OCI-LY7 (cell line): ENCODE data around the gene PILRA. TPM values are rescaled to one million over a fixed set of nuclear protein-coding genes. Genes with fewer than 3 reads are reported as not detected.
"Not testable (repeated sequence)": the region's sequence is repeated elsewhere in the genome, so short reads cannot be mapped to it uniquely, and the experiment has no call there.

ENCODE experiments used
- BruUV-seq: library from RNA; stranded (reverse); fragments of 400-500 nt; replicated peaks from 2 replicates; lab custom pipeline; 2021; lab: Mats Ljungman, UMichigan
- CTCF ChIA-PET: fragments of 300-600 bp; sonication (Branson Sonifier 250); formaldehyde crosslinking; loops from one replicate; lab custom pipeline; 2022; ENCODE audit warnings: antibody characterized with exemption; ENCODE audit not compliant: unreplicated experiment; lab: Charles Lee
- POLR2A ChIA-PET: fragments of 300-600 bp; sonication (Branson Sonifier 250); formaldehyde crosslinking; loops from one replicate; lab custom pipeline; 2022; ENCODE audit warnings: antibody characterized with exemption; lab: Charles Lee
- DNase-seq: peaks from one replicate; pipeline ENCODE4 v3.0.0-alpha.2; 2015; ENCODE audit warnings: low spot score
- H2AFZ ChIP-seq: fragments of 200-600 bp; sonication (generic), shearing (Covaris generic); 2 replicates; pipeline ENCODE4 v1.6.1; 2014; ENCODE audit warnings: mild to moderate bottlenecking, antibody characterized with exemption, low read length, moderate library complexity
- H3K27ac ChIP-seq: fragments of 200-600 bp; sonication (generic); 2 replicates; pipeline ENCODE4 v1.5.1; 2014; ENCODE audit warnings: mixed run types, low read depth, mild to moderate bottlenecking, moderate library complexity, low read length, inconsistent platforms; ENCODE audit not compliant: poor library complexity, severe bottlenecking
- H3K36me3 ChIP-seq: fragments of 200-600 bp; sonication (generic); 2 replicates; pipeline ENCODE4 v1.6.1; 2014; ENCODE audit warnings: mild to moderate bottlenecking, antibody characterized with exemption, low read length, moderate library complexity, mixed read lengths; ENCODE audit not compliant: insufficient read depth
- H3K4me1 ChIP-seq: fragments of 200-600 bp; sonication (generic); 2 replicates; pipeline ENCODE4 v1.5.1; 2014; ENCODE audit warnings: mild to moderate bottlenecking, low read length; ENCODE audit not compliant: insufficient read depth, poor library complexity, severe bottlenecking
- H3K4me2 ChIP-seq: fragments of 200-600 bp; sonication (generic); 2 replicates; pipeline ENCODE4 v1.6.1; 2014; ENCODE audit warnings: mild to moderate bottlenecking, low read length
- H3K4me3 ChIP-seq: fragments of 200-600 bp; sonication (generic); 2 replicates; pipeline ENCODE4 v1.5.1; 2014; ENCODE audit warnings: mild to moderate bottlenecking, low read depth, low read length; ENCODE audit not compliant: poor library complexity, severe bottlenecking
- H3K79me2 ChIP-seq: fragments of 200-600 bp; sonication (generic); 2 replicates; pipeline ENCODE4 v1.6.1; 2016; ENCODE audit warnings: low read depth, mild to moderate bottlenecking, low read length, moderate library complexity, mixed read lengths; ENCODE audit not compliant: insufficient read depth
- H3K9me2 ChIP-seq: fragments of 200-600 bp; sonication (generic); 2 replicates; pipeline ENCODE4 v1.6.1; 2016; ENCODE audit warnings: mild to moderate bottlenecking, low read length, mixed read lengths; ENCODE audit not compliant: insufficient read depth
- H3K9me3 ChIP-seq: fragments of 200-600 bp; sonication (generic); 2 replicates; pipeline ENCODE4 v1.6.1; 2014; ENCODE audit warnings: mild to moderate bottlenecking, mixed run types, low read length, mixed read lengths
- H4K20me1 ChIP-seq: fragments of 200-600 bp; sonication (generic); 2 replicates; pipeline ENCODE4 v1.6.1; 2014; ENCODE audit warnings: mild to moderate bottlenecking, antibody characterized with exemption, low read length, moderate library complexity, mixed read lengths; ENCODE audit not compliant: insufficient read depth
- CTCF ChIP-seq: fragments of 200-600 bp; sonication (generic); conservative IDR thresholded peaks from 2 replicates; pipeline ENCODE4 v1.5.1; 2014; ENCODE audit warnings: mild to moderate bottlenecking, antibody characterized with exemption, low read length, moderate library complexity, mixed read lengths
- EZH2phosphoT487 ChIP-seq: fragments of 200-600 bp; sonication (generic); IDR thresholded peaks from 2 replicates; pipeline ENCODE4 v1.6.1; 2018; ENCODE audit warnings: low read depth, borderline replicate concordance, mild to moderate bottlenecking, mixed run types, antibody characterized with exemption, low read length, moderate library complexity, mixed read lengths
- intact Hi-C: fragments of 100-400 bp; cut with micrococcal nuclease; formaldehyde crosslinking; loops from one replicate; pipeline ENCODE4 v1.10.0; 2022; ENCODE audit not compliant: unreplicated experiment
- total RNA-seq, 2 experiments: library from RNA; depleted of rRNA in 1 of 2; stranded (reverse); fragments of >200 nt in 1 of 2; shearing (Covaris generic) in 1 of 2; gene quantifications; 2 replicates each; pipeline ENCODE4 v1.2.3, GENCODE V29; 2014 to 2022

Gene PILRA
- total RNA-seq, 2 experiments from 2014 or later, result 8.0 to 16.0 TPM

- BruUV-seq, result no TSS peak
- ChIA-PET CTCF (no interaction called here), POLR2A (interaction anchor here (0.6 to 1.5 kb wide), 2 partner anchors 17 to 1507 kb away, joined by 4 read pairs; no protein-coding TSS in a partner anchor)
- intact Hi-C loops, result no loop called here
- peaks cover 45% of the 10 kb centered on the region for H3K4me1 ChIP-seq
- no peak overlapping the region for H3K27ac ChIP-seq
- no peak for DNase-seq
- H3K4me3 ChIP-seq, result no peak overlapping the region
- TF ChIP-seq EZH2phosphoT487, result no peak
- no peak for TF ChIP-seq CTCF
- H2AFZ ChIP-seq, result no peak overlapping the region
- H4K20me1 ChIP-seq, result no peaks in the 10 kb centered on the region
- peaks cover 79% of the 10 kb centered on the region for H3K36me3 ChIP-seq
- no peak overlapping the region for H3K4me2 ChIP-seq
- no peaks in the 10 kb centered on the region for H3K9me3 ChIP-seq
- H3K9me2 ChIP-seq, result no peaks in the 10 kb centered on the region
- H3K79me2 ChIP-seq, result no peaks in the 10 kb centered on the region
Observed at GRCh38 chr7:100364480-100364879, 8.8 kb upstream of the PILRA start.

GRCh38 chr7:100365998-100366367 lies 7.3 kb upstream of the PILRA start:
- CTCF ChIA-PET, H4K20me1 ChIP-seq, H3K27ac ChIP-seq, H3K4me3 ChIP-seq, H3K79me2 ChIP-seq, DNase-seq, BruUV-seq, H3K9me3 ChIP-seq, H2AFZ ChIP-seq, H3K9me2 ChIP-seq, intact Hi-C loops: not testable (repeated sequence)
- Histone ChIP-seq H3K36me3 (peaks cover 65% of the 10 kb centered on the region), H3K4me2 (peak overlapping the region; percentile 18; the same call in 1 of the 2 replicates), H3K4me1 (peaks cover 59% of the 10 kb centered on the region)
- POLR2A ChIA-PET, result interaction anchor here (1.5 kb wide), 1 partner anchor 19 kb away, joined by 4 read pairs; no protein-coding TSS in a partner anchor

- ChIA-PET POLR2A (interaction anchor here (0.8 kb wide), 1 partner anchor 222 kb away, joined by 3 read pairs; no protein-coding TSS in a partner anchor), CTCF (no interaction called here)
- Histone ChIP-seq H3K4me1 (peaks cover 60% of the 10 kb centered on the region), H3K9me3 (no peaks in the 10 kb centered on the region), H3K36me3 (peaks cover 58% of the 10 kb centered on the region), H3K79me2 (no peaks in the 10 kb centered on the region), H3K27ac (peak overlapping the region; percentile 19), H4K20me1 (no peaks in the 10 kb centered on the region), H3K4me3 (no peak overlapping the region), H2AFZ (no peak overlapping the region), H3K4me2 (no peak overlapping the region), H3K9me2 (no peaks in the 10 kb centered on the region)
- TF ChIP-seq EZH2phosphoT487, result no peak
- no peak for TF ChIP-seq CTCF
- intact Hi-C loops, result no loop called here
- no TSS peak for BruUV-seq
- DNase-seq, result no peak
Observed at GRCh38 chr7:100366411-100367250, 6.7 kb upstream of the PILRA start.
